ENCODE results near the gene HCST.

HCST gene

DNA sequence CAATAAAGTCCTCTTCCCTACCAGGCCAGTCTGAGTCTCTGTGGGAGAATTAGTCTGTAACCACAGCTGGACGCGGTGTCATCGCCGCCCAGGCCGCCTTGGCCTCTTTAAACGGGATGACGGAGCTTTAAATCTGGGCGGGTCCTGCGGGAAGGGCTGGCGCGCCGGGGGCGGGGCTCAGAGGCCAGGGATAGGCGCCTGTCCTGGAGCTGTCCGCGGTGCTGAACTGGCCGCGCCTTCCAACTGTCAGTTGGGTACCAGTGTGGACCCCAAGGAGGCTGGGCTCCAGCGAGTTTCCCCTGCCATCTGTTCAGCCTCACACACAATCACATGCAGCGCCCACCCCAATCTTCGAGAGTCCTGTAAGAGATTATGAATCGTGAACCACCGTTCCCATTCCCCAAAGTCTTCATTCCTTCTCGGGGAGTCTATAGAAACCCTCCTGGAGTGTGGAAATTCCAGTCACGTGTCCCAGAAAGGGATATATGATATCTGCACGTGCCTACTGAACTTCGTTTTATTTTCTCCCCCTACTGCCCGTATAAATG lies 22.5 kb upstream of the HCST start (continued):
- TF ChIP-seq ZNF623 (tag by site-specific recombination; IDR thresholded peaks at IDR 0.05) (no peak; the same call in 1 of the 2 replicates), REPIN1 (tag by site-specific recombination; IDR thresholded peaks at IDR 0.05; ENCODE audit: low read depth) (0 out of 2 replicates have a peak, but pooled peaks have one; percentile 56), ZNF514 (tag by site-specific recombination; IDR thresholded peaks at IDR 0.05) (no peak), ZSCAN16 (tag by site-specific recombination; IDR thresholded peaks at IDR 0.05) (no peak), ZNF391 (tag by site-specific recombination; IDR thresholded peaks at IDR 0.05; ENCODE audit: borderline replicate concordance, low read depth) (no peak; the same call in none of the 2 replicates), ZBTB17 (tag by site-specific recombination; IDR thresholded peaks at IDR 0.05) (peak; percentile 89)
- TF ChIP-seq, protein P1, sequence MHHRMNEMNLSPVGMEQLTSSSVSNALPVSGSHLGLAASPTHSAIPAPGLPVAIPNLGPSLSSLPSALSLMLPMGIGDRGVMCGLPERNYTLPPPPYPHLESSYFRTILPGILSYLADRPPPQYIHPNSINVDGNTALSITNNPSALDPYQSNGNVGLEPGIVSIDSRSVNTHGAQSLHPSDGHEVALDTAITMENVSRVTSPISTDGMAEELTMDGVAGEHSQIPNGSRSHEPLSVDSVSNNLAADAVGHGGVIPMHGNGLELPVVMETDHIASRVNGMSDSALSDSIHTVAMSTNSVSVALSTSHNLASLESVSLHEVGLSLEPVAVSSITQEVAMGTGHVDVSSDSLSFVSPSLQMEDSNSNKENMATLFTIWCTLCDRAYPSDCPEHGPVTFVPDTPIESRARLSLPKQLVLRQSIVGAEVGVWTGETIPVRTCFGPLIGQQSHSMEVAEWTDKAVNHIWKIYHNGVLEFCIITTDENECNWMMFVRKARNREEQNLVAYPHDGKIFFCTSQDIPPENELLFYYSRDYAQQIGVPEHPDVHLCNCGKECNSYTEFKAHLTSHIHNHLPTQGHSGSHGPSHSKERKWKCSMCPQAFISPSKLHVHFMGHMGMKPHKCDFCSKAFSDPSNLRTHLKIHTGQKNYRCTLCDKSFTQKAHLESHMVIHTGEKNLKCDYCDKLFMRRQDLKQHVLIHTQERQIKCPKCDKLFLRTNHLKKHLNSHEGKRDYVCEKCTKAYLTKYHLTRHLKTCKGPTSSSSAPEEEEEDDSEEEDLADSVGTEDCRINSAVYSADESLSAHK (tag by site-specific recombination; IDR thresholded peaks at IDR 0.05) = peak; percentile 84
- TF ChIP-seq, protein P2, sequence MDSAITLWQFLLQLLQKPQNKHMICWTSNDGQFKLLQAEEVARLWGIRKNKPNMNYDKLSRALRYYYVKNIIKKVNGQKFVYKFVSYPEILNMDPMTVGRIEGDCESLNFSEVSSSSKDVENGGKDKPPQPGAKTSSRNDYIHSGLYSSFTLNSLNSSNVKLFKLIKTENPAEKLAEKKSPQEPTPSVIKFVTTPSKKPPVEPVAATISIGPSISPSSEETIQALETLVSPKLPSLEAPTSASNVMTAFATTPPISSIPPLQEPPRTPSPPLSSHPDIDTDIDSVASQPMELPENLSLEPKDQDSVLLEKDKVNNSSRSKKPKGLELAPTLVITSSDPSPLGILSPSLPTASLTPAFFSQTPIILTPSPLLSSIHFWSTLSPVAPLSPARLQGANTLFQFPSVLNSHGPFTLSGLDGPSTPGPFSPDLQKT (IDR thresholded peaks at IDR 0.05; ENCODE audit: borderline replicate concordance, low read depth, low read length) = no peak

DNA sequence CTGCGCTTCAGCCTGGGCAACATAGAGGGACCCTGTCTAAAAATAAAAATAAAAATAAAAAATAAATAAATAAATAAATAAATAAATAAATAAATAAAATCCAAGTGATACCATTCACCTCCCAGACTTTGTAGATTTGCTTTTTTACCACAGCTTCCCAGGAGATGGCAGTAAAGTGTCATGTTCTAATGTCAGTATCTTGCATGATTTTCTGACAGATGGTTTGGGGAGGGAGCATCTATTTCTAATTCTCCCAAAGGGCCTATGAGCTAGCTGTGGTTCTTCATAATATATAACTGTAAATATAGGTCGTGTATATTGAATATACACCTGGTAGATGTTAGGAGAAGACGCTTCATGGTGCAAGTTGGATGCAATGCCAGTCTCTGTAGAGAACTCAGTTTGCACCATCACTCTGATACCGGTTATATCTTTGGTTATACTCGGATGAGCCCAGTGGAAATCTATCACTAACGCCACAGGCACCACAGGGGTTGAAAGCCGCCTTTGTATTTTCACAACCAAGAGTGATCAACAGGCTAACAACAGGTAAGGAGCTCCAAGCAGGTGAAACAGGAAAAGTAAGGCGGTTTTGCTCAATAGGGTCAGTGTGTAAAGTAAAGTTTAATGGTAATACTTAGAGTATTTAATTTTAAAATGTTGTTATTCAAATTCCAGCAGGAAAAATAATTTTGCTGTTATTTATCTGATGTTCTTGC lies 20.1 kb upstream of the HCST start:
- Histone ChIP-seq H3K27ac (ENCODE audit: extremely low read depth, low read depth, low read length) (no peak overlapping the region), H3K4me1 (ENCODE audit: control insufficient read depth, insufficient read depth, low read length) (peaks cover 7% of the 10 kb centered on the region), H3K36me3 (ENCODE audit: control insufficient read depth in 2 of 2, insufficient read depth in 1 of 2, low read length in 2 of 2) (peaks cover 6 to 9% of the 10 kb centered on the region in 2 experiments; a peak in 2 of 3 replicates), H3K9me3 (ENCODE audit: control insufficient read depth, insufficient read depth, low read depth, low read length) (no peaks in the 10 kb centered on the region; the same call in 1 of the 2 replicates), H3K4me3 (ENCODE audit: low read depth, low read length) (no peak overlapping the region)
- ChIA-PET CTCF (interaction anchor here (0.5 to 8.8 kb wide), 35 partner anchors 10 to 1113 kb away, joined by 3 to 185 read pairs (median 5); partner anchors contain the start of gene SYNE4), POLR2A (interaction anchor here (1.0 to 4.4 kb wide), 2 partner anchors 12 to 49 kb away, joined by 3 to 23 read pairs; no protein-coding TSS in a partner anchor)
- TF ChIP-seq SCRT2 (tag by site-specific recombination; IDR thresholded peaks at IDR 0.05) (peak; percentile 94), ZNF623 (tag by site-specific recombination; IDR thresholded peaks at IDR 0.05) (peak; percentile 98), ZNF791 (tag by site-specific recombination; IDR thresholded peaks at IDR 0.05) (peak; percentile 95), MEIS1 (CRISPR knock-in tag; IDR thresholded peaks at IDR 0.05; ENCODE audit: borderline replicate concordance) (no peak), ZNF211 (tag by site-specific recombination; IDR thresholded peaks at IDR 0.05; ENCODE audit: low read depth) (peak; percentile 67; the same call in 1 of the 2 replicates), ZNF510 (tag by site-specific recombination; IDR thresholded peaks at IDR 0.05; ENCODE audit: insufficient replicate concordance) (no peak), ZNF366 (tag by site-specific recombination; conservative IDR thresholded peaks at IDR 0.05) (peak; percentile 89), GLIS1 (tag by site-specific recombination; IDR thresholded peaks at IDR 0.05) (peak; percentile 67; the same call in 1 of the 2 replicates), SP3 (tag by site-specific recombination; IDR thresholded peaks at IDR 0.05) (peak; percentile 74), ZNF501 (tag by site-specific recombination; IDR thresholded peaks at IDR 0.05) (peak; percentile 100), ZFP41 (tag by site-specific recombination; IDR thresholded peaks at IDR 0.05; ENCODE audit: borderline replicate concordance) (no peak), ZEB2 (tag by site-specific recombination; IDR thresholded peaks at IDR 0.05) (peak; percentile 82), ZNF624 (tag by site-specific recombination; IDR thresholded peaks at IDR 0.05) (no peak), ZNF274 (IDR thresholded peaks at IDR 0.05; ENCODE audit: low read length) (no peak), ZNF274 (tag by site-specific recombination; IDR thresholded peaks at IDR 0.05; ENCODE audit: borderline replicate concordance) (no peak; the same call in 1 of the 2 replicates), ZNF169 (tag by site-specific recombination; IDR thresholded peaks at IDR 0.05) (no peak), ZNF202 (tag by site-specific recombination; IDR thresholded peaks at IDR 0.05; ENCODE audit: borderline replicate concordance) (peak; percentile 100), ZNF140 (tag by site-specific recombination; IDR thresholded peaks at IDR 0.05) (peak; percentile 100)
- TF ChIP-seq, protein P3, sequence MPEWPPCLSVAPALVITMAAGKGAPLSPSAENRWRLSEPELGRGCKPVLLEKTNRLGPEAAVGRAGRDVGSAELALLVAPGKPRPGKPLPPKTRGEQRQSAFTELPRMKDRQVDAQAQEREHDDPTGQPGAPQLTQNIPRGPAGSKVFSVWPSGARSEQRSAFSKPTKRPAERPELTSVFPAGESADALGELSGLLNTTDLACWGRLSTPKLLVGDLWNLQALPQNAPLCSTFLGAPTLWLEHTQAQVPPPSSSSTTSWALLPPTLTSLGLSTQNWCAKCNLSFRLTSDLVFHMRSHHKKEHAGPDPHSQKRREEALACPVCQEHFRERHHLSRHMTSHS (tag by site-specific recombination; IDR thresholded peaks at IDR 0.05) = 0 out of 2 replicates have a peak, but pooled peaks have one; percentile 38
- TF ChIP-seq, protein P4, sequence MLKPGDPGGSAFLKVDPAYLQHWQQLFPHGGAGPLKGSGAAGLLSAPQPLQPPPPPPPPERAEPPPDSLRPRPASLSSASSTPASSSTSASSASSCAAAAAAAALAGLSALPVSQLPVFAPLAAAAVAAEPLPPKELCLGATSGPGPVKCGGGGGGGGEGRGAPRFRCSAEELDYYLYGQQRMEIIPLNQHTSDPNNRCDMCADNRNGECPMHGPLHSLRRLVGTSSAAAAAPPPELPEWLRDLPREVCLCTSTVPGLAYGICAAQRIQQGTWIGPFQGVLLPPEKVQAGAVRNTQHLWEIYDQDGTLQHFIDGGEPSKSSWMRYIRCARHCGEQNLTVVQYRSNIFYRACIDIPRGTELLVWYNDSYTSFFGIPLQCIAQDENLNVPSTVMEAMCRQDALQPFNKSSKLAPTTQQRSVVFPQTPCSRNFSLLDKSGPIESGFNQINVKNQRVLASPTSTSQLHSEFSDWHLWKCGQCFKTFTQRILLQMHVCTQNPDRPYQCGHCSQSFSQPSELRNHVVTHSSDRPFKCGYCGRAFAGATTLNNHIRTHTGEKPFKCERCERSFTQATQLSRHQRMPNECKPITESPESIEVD (tag by site-specific recombination; IDR thresholded peaks at IDR 0.05) = no peak
- TF ChIP-seq, protein P5, sequence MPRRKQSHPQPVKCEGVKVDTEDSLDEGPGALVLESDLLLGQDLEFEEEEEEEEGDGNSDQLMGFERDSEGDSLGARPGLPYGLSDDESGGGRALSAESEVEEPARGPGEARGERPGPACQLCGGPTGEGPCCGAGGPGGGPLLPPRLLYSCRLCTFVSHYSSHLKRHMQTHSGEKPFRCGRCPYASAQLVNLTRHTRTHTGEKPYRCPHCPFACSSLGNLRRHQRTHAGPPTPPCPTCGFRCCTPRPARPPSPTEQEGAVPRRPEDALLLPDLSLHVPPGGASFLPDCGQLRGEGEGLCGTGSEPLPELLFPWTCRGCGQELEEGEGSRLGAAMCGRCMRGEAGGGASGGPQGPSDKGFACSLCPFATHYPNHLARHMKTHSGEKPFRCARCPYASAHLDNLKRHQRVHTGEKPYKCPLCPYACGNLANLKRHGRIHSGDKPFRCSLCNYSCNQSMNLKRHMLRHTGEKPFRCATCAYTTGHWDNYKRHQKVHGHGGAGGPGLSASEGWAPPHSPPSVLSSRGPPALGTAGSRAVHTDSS (tag by site-specific recombination; IDR thresholded peaks at IDR 0.05) = no peak

Data from HEK293 (cell line).